Neural crest cell (in vitro differentiated cells): ENCODE results near the gene SPOCK1. TPM values are rescaled to one million over a fixed set of nuclear protein-coding genes. Genes with fewer than 3 reads are reported as not detected.
A peak's percentile ranks its signal among the peaks of the same experiment; 100 is the strongest.

Source experiments
- DNase-seq: peaks from one replicate; pipeline ENCODE4 v3.0.0; 2021; ENCODE audit warnings: low read depth, mixed read lengths, low spot score
- H3K27ac Mint-ChIP-seq: one replicate; pipeline ENCODE4 v1.8.0; 2021; ENCODE audit warnings: mild to moderate bottlenecking, mixed read lengths; ENCODE audit not compliant: unreplicated experiment
- H3K27me3 Mint-ChIP-seq: 2 replicates; pipeline ENCODE4 v1.8.0; 2021; ENCODE audit warnings: low read depth, mild to moderate bottlenecking, mixed read lengths
- H3K36me3 Mint-ChIP-seq: 2 replicates; pipeline ENCODE4 v1.8.0; 2021; ENCODE audit warnings: low read depth, mild to moderate bottlenecking, mixed read lengths
- H3K4me1 Mint-ChIP-seq: 2 replicates; pipeline ENCODE4 v1.8.0; 2021; ENCODE audit warnings: mixed read lengths
- H3K4me3 Mint-ChIP-seq: one replicate; pipeline ENCODE4 v1.8.0; 2021; ENCODE audit warnings: mild to moderate bottlenecking, mixed read lengths
- H3K9me3 Mint-ChIP-seq: 2 replicates; pipeline ENCODE4 v1.8.0; 2021; ENCODE audit warnings: mixed read lengths
- total RNA-seq: library from RNA; stranded (reverse); gene quantifications from 2 replicates; pipeline ENCODE4 v1.2.1, GENCODE V29; 2021
- TF ChIP-seq, protein P1 (sequence below): fragments of 200-600 bp; sonication (generic); conservative IDR thresholded peaks from 2 replicates; pipeline ENCODE4 v1.5.0; 2021; ENCODE audit warnings: antibody characterized with exemption, mild to moderate bottlenecking

SPOCK1 gene
- total RNA-seq, 1 donor from 2014 or later, result 89.7 TPM

DNA sequence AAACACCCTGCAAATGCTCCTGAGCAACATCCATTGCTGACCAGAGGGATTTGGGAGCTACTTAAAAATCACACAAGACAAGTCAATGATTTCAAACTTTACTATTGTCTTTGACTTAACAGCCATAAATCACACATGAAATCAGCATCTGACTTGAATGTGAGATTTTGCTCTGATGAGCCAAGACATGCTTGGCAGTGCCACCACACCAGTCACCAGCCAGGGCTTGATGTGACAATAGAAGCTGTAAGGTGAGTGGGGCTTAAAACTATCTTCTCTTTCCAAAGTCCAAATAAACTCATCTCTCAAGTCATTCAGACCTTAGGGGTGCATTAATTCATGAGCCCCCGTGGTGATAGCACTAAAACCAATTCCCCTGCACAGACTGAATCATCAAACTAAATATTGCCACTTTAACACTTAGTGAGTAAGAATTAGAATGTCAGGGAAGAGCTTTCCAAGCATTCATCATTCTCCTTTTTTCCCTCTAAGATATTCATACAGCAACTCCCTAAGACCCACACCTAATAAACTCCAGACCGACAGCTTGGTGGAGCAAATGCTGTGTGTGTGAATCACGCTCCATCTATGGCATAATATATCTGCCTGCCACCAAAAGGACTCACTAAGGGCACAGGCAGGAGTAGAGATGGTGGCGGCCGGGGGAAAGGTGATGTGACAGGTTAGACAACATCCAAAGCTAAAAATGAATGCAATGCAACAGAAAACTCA is 119.4 kb downstream of the SPOCK1 start:
- H3K36me3 Mint-ChIP-seq, result peaks cover 19% of the 10 kb centered on the region

DNA sequence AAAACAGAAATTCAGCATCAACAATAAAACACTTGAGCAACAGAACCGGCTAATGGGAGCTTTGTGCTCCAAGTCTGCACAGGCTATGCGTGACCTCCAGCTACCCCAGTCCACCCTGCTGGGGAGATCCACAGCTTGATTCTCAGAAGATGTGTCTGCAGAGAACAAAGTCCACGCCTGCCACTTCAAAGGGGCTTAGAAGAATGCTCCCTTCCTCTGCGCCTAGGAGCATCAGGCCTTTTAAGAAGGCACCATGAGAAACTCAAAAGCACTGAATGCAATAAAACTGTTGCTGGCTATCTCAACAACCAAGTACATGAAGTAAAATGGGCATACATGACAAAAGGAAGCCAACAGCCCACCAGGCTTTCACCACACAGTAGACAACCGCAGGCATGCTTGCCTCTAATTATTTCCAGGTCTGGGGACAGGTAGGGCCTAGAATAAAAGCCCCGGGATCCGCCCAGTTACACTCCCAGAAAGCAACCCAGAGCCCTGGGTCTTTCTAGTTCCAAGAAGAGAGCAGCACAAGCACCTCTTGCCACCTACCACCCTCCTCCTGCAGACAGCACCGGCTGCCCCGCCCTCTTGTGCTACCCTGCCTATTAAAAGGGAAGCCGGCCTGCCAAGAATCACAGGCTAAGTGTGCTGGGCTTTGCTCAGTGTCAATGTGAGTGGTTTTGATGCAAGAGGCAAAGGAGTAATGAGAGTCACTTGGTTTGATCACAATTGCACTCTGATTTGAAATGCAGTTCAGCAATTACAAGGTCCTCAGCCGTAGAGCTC is 123.2 kb downstream of the SPOCK1 start:
- DNase-seq, result no peak
- TF ChIP-seq, protein P1, sequence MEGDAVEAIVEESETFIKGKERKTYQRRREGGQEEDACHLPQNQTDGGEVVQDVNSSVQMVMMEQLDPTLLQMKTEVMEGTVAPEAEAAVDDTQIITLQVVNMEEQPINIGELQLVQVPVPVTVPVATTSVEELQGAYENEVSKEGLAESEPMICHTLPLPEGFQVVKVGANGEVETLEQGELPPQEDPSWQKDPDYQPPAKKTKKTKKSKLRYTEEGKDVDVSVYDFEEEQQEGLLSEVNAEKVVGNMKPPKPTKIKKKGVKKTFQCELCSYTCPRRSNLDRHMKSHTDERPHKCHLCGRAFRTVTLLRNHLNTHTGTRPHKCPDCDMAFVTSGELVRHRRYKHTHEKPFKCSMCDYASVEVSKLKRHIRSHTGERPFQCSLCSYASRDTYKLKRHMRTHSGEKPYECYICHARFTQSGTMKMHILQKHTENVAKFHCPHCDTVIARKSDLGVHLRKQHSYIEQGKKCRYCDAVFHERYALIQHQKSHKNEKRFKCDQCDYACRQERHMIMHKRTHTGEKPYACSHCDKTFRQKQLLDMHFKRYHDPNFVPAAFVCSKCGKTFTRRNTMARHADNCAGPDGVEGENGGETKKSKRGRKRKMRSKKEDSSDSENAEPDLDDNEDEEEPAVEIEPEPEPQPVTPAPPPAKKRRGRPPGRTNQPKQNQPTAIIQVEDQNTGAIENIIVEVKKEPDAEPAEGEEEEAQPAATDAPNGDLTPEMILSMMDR, result no peak
- Mint-ChIP-seq H3K27me3 (no peaks in the 10 kb centered on the region), H3K36me3 (peaks cover 9% of the 10 kb centered on the region), H3K27ac (no peak overlapping the region), H3K4me1 (peaks cover 37% of the 10 kb centered on the region), H3K9me3 (peaks cover 9% of the 10 kb centered on the region), H3K4me3 (no peak overlapping the region)

More for the DNA sequence above, 119.4 kb downstream of the SPOCK1 start:
- TF ChIP-seq, protein P1, result no peak
- Mint-ChIP-seq H3K27ac (no peak overlapping the region), H3K27me3 (no peaks in the 10 kb centered on the region), H3K4me3 (no peak overlapping the region), H3K4me1 (peaks cover 17% of the 10 kb centered on the region), H3K9me3 (peaks cover 23% of the 10 kb centered on the region)
- no peak for DNase-seq

DNA sequence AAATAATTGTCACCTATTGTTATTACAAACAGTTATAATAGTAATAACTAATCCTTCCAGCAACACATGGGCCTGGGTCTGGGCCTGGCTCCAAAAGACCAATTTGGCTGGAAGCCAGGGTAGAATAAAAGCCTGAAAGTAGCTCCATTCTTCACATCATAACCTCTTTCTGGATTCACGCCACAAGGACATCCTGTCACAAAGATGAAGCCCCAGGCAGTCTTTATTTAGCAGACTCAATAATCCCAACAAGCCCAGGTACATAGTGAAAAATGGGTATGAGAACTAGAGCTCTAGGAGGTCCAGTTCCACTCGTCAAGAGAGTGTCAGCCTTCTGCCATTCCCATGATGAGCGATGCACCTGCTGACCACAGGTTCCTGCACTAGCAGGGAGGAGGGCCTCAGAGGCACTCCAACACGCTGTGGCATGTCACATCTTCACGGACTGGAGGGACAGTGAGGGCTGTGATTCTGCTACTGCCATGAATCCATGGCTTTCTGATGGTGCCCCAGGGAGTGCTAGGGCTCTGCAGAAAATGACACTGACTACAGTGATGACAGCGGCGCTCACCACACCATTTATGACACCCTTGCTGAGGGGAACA is 124.9 kb downstream of the SPOCK1 start:
- Mint-ChIP-seq H3K27me3 (no peaks in the 10 kb centered on the region), H3K27ac (no peak overlapping the region), H3K4me3 (no peak overlapping the region), H3K9me3 (no peaks in the 10 kb centered on the region), H3K36me3 (no peaks in the 10 kb centered on the region), H3K4me1 (peaks cover 54% of the 10 kb centered on the region)
- DNase-seq, result no peak
- TF ChIP-seq, protein P1, result no peak

DNA sequence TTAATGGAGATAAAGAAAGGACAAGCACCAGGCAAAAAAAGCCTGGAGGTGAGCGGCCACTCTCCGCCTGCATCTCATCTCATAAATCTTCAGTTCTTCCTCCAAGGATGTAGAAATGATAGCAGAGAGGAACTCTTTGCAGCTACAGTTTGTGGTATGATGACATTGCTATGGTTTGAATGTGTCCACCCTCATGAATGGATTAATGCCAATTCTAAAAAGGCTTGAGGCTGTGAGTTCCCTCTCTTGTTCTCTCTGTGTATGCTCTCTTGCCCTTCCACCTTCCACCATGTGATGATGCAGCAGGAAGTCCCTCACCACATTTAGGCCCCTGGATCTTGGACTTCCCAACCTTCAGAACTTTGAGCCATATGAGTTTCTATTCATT is 126.4 kb downstream of the SPOCK1 start:
- Mint-ChIP-seq H3K36me3 (no peaks in the 10 kb centered on the region), H3K27ac (peak overlapping the region; percentile 86), H3K9me3 (no peaks in the 10 kb centered on the region), H3K4me1 (peaks cover 61% of the 10 kb centered on the region), H3K27me3 (no peaks in the 10 kb centered on the region), H3K4me3 (no peak overlapping the region)
- TF ChIP-seq, protein P1, result no peak
- DNase-seq, result no peak

DNA sequence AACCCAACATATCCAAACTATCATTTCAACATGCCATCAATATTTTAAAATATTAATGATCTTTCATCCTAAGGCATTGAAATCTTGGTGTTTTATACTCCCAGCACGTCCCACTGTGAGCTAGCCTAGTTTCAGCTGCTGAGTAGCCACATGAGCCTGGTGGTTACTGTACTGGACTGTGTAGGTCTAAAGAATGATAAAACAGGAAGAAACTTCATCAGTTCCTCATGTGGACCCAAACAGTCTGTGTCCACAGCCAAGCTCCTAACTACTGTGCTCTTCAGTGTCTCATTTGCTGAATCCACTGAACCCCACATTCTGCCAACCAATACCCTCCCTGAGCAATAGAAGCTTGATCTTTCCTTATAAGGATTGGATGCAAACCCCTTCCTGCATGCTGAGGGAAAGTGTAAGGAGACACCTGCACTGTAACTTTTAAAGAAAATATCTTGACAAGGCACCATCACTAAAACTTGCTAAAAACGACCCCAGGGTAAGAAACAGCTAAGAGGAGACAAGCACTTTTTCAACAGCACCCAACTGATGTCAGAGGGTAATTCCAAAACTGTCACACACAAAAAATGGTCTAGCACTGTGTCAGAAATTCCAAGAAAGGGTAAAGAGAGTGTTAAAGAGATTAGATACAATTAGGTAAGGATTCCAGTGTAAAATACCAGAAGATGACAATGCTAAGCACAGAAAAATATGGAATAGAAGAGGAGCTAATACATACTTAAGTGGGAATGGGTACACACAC is 126.9 kb downstream of the SPOCK1 start:
- Mint-ChIP-seq H3K27ac (no peak overlapping the region), H3K27me3 (no peaks in the 10 kb centered on the region), H3K36me3 (no peaks in the 10 kb centered on the region), H3K9me3 (no peaks in the 10 kb centered on the region), H3K4me3 (no peak overlapping the region), H3K4me1 (peaks cover 61% of the 10 kb centered on the region)
- TF ChIP-seq, protein P1, result no peak
- no peak for DNase-seq
